GM19025 (cell line): ENCODE measurements around the gene LRIG1.
"Not testable (repeated sequence)": the region's sequence is repeated elsewhere in the genome, so short reads cannot be mapped to it uniquely, and the experiment has no call there.

ENCODE experiments used
- ATAC-seq: cut with Tn5 transposase; IDR thresholded peaks from one replicate; pipeline ENCODE4 v1.9.1; 2021; ENCODE audit warnings: mild to moderate bottlenecking, low read depth, moderate library complexity; ENCODE audit not compliant: unreplicated experiment

The LRIG1 gene

DNA sequence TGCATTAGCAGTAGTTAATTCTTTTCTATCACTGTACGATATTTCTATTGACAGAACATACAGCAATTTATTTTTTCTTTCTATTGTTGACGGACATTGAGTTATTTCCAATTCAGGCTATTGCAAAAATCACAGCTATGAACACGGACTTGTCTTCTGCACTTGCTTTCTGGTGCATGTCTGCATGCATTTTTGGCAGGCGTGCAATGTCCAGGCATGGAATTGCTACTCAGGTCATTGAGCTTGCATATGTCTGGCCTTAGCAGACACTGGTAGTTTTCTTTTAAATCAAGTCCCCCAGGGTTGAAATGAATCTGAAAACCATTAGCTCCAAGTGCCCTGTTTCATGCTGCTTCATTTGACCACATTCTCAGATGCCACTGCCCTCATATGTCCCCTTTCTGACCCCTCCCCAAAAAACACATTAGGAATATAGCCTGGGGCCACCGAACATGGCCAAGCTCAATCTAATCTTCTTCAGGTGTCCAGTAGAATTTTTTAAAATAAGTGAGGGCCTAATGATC is 72.8 kb downstream of the LRIG1 start:
- ATAC-seq, result no peak

DNA sequence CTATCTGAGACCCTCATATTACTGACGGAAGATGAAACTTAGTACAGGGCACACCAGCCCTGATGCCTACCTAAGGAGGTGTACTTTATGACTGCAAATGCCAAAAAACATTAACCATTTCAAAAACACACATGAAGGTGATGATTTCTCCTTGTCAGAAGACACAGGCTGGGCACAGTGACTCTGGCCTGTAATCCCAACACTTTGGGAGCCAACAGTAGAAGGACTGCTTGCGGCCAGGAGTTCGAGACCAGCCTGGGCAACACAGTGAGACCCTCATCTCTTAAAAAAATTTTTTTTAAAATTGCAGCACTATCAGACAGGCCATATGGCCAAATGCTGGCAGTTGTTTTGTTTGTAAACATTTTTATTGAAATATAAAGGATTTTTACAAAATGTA is 73.5 kb downstream of the LRIG1 start:
- no peak for ATAC-seq

DNA sequence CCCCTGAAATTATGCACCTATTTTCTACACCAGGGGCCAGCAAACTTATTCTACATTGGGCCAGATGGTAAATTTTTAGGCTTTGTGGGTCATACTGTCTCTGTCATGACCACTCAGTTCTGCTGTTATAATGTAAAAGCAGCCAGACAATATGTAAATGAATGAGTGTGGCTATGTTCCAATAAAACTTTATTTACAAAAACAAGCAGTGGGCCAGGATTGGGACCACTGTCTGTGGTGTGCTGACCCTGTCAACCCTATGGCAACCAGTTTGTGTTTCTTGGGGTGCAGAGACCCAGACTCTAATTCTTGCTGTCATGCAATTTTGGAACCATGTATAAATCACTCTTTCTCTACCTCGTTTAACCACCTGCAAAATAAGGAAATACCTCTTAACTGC is 74.7 kb downstream of the LRIG1 start:
- ATAC-seq, result no peak

DNA sequence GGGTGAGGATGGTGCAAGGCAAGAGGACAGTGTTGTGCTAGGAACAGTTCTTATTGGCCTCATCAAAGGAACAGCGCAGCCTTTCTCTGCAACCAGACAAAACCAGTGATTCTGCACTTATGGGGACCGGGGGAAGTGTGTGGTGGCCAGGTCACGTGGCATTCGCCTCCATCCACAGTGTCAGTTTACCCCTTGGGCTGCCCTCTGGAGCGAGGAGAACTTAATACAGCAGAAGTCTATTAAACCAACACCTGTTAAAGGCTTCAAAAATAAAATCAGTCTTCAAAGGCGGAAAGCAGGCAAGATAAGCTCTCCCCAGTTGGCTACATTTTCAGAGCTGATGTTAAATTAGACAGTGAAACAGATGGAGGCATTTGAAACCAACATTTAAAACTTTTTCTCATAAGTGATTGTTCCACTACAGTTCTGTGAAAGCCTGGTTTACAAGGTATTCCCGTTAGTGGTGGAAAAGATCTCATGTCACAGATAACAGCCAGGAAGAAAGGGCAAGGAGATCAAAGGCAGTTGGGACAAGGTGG is 75.2 kb downstream of the LRIG1 start:
- no peak for ATAC-seq

DNA sequence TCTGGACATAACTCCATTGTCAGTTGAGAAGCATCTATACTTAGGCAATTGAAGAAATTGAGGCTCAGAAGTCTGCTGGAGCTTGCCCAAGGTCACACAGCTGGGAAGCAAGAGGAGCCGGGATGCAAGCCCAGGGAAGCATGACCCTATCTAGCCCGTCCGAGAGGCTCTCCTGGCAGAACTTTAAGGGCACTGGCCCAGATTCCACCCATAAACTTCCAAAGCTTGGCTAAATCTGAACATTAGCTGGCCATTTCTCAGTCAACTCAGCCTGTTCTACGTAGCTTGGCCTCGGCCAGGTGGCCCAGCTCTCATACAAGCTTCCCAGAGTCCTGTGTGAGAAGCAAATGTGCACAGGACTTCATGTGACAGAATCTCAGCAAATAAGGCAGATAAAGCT is 75.8 kb downstream of the LRIG1 start:
- ATAC-seq, result no peak

DNA sequence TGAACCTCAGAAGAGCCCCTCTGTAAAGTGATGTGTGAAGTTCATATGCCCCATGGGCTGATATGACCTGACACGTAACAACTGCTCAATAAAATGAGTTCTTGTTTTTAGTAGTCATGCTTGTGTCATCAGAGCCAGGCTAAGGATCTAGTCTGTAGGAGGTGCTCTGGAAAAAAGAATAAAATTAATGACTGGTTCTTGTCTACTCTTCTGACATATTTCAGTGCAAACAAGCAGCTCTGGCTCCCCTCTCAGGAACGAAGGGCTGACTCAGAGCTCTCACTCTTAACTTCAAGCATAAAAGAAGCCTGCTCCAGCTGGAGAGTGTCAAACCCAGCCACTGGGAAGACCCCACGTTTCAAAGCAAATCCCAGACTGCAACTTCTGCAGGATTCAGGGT is 77.0 kb downstream of the LRIG1 start:
- ATAC-seq, result no peak

DNA sequence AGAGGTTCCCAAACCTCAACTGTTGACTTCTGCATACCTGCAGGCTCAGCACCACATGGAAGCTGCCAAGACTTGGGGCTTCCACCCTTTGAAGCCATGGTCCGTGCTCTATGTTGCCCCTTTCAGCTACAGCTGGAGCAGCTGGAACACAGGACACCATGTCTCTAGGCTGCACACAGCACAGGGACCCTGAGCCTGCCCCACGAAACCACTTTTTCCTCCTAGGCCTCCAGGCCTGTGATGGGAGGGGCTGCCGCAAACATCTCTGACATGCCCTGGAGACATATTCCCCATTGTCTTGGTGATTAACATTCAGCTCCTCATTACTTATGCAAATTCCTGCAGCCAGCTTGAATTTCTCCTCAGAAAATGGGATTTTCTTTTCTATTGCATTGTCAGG is 78.9 kb downstream of the LRIG1 start:
- not testable (repeated sequence) for ATAC-seq

DNA sequence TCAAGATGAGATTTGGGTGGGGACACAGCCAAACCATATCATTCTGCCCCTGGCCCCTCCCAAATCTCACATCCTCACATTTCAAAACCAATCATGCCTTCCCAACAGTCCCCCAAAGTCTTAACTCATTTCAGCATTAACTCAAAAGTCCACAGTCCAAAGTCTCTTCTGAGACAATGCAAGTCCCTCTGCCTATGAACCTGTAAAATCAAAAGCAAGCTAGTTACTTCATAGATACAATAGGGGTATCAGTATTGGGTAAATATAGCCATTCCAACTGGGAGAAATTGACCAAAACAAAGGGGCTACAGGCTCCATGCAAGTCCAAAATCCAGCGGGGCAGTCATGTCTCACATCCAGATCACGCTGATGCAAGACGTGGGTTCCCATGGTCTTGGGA is 79.7 kb downstream of the LRIG1 start:
- not testable (repeated sequence) for ATAC-seq

DNA sequence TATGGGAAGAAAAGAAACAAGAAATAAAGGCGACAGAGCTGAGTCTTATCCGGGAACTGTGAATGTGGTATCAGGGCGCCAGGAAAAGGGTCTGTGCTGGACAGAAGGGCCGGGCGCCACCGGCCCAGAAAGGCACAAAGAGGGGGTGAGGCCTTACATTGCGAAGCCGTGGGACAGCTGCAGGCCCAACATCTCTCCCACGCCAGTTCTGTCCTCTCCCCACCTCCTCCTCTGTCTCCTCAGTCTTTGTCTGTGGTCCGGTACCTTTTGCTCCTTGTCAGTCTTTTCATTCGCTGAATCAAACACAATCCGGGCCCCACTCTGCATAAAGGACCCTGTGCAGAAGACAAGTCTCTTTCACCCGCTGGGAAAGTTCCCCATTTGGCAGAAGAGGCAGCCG is 81.8 kb downstream of the LRIG1 start:
- no peak for ATAC-seq

DNA sequence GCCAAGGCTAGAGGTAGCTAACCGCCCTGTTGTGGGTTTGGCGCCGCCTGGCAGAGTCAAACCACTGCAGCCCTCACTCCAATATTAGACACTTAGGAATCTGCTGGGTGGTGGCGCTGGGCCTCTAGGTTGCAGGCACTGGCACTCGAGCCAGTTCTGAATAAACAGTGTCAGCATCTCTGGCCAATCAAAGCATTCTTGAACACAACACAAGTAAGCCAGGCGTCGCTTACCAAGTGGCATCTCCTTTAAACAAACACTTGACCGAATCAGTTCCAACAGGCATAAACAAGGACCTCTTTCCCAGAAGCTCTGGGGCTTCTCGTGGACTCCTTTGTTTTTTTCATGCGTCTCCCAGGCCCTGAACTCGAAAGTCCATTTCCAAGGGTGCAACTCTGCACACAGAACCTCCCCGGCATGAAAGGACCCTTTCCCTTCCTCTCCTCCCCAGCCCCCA is 82.3 kb downstream of the LRIG1 start:
- no peak for ATAC-seq

DNA sequence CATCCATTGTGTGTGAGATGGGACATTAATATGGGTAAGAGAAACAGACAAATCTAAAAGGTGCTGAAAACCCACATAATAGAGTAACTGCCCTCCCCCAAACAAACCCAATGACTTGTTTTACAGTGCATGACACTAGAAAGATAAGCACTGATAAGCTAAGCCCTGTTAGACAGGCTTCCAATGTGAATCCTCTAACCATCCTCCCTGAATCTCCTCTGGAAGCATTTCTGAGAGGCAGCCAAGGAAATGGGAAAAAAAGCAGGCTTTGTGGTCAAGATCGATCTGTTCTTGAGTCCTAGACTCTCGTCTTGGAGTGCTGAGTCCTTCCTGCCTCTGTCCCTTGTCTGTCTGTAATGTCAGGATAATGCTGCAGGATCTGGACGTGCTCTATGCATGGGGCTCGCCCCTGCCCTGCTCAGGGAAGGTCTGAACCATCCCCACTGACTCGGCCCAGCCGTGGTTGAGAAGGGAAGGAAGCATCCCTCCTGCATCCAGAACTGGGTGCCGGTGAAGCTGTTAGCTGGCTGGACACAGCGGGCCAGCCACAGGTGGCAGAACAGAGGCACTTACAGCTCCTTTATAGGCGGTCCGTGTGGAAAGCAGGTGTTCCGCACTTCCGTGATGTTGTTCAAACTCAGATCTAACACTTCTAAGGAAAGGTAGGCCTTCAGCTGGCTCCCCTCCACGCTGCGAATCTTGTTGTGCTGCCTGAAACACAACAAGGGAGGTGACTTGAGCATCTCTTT is 84.1 kb downstream of the LRIG1 start:
- ATAC-seq, result no peak

DNA sequence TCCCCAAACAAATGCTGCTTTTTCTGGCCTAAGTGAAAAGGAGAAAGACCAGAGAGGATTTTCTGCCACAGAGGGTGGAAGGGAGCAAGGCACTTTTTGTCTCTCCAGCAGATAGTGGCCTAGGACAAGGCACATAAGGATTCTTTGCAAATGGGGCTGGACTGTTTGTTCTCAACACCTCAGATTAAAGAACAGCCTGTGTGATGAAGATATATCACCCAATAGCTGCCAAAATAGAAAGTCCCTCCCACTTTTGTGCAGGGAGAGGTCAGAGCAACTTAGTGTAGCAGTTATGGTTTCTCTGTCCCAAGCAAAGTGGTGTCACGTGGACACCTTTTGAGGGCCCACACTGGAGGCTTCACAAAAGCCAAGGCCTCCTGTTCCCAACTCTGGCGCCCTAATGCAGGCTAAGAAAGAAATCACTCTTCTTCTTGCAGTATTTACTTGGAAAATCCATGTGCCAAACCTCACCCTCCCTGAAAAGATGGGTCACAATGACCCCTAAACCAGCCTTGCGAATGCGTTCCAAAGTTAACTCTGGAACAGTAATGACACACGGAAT is 84.9 kb downstream of the LRIG1 start:
- ATAC-seq, result no peak

DNA sequence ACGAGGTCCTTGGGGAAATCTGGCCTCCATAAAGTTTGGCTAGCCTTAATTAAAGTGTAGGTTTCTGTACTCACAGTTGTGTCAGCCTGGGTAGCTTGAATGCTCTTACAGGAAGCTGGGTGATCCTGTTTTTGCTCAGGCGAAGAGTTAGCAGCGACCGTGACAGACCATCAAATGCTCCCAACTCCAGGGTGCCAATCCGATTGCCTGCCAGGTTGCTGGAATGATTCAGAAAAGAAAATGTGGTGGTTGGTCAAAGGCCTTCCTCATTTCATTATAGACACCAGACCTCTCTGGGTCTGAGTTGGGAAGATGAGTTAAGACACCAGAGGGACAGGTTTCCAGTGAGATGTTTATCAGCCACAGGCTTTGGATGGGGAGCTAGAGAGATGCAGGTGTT is 86.0 kb downstream of the LRIG1 start:
- no peak for ATAC-seq

DNA sequence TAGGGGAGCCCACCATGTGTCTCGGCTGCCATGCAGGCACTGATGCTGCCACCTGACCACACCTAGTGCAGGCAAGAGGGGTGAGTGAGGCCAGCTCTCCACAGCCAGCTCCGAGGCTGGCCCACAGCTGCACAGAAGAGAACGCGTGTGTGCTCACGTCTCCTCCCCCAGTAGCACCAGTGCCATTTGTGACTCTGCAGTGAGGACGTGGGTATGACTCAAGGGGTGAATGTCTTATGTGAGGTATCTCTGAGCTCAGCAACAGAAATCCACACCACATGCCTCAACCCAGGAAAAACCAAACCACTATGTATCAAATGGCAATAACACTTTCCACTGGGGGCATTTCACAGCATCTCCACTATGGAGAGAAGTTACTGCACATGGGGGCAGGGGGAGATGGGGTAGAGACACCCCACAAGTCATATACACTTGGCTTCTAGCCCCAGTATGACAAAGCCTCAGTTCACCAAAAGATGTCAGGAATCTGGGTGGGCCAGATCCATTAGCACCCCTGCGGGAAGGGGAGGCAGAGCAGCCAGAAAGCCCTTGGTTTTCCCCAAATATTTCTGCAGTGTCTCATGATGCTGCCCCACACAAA is 87.6 kb downstream of the LRIG1 start:
- no peak for ATAC-seq

DNA sequence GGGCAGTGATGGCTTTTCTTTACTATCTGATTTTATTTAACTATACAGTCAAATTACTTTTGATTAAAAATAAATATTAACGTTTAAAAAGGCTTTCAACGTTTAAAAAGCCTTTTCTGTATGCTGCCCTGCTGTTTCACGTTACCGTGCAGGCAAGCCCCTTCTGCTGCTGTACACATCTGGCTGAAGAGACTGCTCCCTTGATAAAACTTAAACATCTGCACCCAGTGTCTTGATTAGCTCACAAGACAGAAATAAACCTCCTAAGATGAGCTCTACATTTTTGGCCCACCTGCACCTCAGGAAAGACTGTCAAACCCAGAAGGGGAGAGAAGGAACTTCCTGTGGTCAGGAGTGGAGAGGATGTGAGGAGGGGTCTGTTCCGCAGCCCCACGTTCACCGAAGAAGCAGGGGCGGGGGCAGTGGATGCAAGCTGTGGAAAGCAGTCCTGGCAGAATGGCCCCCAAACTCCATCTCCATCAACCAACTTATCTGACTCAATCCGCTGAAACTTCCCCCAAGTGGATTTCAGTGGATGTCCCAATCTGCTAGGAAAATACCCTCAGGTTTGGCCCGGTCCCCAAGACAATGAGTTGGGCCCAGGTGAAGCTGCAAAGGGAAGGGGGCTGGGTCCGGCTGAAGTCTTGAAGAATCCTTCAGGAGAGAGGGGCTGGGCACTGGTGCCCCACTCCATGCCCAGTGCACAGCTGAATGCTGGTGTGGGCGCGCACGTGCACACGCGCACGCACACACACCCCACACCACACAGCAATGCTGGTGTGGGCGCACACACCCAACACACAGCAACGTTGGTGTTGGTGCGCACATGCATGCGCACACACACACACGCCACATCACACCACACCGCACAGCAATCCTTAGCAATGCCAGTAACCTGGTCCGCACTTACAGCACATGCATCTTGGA is 88.6 kb downstream of the LRIG1 start:
- ATAC-seq, result no peak

DNA sequence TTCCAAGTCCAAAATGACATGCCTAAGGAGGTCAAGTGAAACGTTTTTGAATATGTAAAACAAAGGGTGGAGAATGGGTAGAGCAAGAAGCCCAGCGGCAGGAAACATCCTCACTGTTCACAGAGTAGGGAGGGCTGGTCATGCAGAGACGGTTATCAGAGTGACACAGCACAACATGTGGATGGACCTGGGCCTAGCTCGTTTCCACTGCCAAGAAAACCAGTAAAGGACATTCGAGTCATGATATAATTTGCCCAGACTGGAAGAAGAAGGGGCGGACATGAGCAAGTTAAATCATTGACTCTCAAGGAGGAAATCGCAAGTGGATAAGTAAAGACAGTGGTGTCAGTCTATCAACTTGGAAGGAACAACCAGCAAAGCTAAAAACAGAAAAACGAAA is 89.3 kb downstream of the LRIG1 start:
- ATAC-seq, result no peak

DNA sequence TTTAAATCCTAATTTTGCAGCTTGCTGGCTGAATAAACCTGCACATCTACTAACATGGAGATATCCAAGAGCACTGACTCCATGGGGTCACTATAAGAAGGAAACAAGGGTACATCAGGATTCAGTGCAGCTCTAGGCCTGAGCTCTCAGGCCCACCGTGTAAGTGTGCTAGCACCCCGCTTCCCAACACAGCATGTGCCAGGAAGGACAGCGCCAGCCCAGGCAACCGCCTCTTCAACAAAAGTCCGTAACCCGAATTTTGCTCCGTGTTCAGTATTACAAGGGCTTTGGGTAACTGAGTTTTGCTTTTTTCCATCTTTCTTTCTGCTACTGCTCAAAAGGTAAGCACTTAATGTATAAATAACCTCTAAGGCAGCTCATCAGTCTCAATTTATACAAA is 89.8 kb downstream of the LRIG1 start:
- no peak for ATAC-seq

DNA sequence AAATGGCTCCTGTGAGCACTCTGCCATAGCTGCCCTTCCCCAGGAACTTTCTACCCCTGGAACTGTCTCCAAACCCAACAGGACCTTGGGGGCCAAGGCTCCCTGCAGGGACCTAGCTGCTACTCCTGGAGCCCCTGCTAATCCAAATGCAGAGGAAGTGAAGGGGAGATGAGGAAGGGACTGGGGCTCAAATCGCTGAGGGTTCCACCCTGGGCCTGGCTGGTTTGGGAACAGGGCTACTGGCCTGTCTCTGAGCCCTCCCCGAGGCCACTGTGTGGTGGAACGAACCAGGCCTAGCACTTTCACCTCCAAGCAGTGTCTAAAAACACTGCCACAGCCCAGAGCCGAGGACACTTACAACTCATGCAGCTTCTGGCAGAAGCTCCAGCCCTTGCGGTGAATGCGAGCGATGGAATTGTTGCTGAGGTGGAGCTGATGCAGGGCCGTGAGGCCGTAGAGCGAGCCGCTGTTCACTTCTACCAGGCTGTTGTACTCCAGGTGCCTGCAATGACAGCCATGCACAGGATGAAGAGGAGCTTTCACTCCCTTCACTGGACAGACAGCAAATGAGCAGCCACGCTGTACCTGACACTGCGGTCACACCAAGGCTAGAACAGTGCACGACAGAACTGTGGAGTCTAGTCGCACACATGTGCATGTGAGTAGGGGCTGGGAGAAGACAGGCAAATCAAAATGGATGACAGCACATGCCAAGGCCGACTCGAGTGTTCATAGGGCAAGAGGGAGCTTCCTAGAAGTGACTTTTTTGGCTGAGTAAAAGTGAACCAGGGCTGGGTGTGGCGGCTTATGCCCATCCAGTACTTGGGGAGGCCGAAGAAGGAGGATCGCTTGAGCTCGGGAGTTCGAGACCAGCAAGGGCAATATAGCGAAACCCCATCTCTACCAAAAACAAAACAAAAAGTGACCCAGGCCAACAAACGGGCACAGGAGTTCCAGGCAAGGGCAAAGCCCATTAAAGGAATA is 90.8 kb downstream of the LRIG1 start:
- ATAC-seq, result no peak

DNA sequence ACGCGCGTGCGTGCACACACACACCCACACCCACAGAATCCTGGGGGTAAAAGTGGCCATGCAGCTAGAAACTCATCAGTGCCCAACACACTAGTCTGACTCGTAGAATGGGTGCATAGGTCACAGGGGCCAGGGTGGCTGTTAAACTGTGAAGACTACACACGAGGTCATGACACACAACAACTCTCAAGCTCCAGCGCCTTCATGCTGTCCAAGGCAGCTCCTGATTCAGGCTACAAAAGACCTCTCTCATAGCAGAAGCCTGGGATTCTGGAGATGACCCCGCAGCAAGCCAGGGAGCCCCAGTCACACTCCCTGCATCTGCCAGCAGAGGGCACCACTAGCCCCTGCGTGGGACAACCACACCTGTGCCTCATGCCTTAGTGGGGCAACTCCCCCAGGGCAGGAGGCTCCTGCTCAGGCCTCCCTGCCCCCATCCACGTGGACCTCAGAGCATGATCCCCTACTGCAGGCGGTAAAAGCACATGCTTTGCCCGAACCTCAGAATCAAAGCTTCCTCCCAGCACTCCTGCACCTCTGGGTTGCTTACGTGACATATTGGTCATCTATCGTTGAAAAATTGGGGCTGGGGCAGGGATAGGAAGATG is 93.1 kb downstream of the LRIG1 start:
- ATAC-seq, result peak; percentile 74
